ENCODE data around the gene RALGAPA2. TPM values are rescaled to one million over a fixed set of nuclear protein-coding genes. Genes with fewer than 3 reads are reported as not detected.

RALGAPA2 gene
- total and polyA plus RNA-seq, 5 donors from 2014 or later = 4.7 to 28.8 (median 6.2) TPM

DNA sequence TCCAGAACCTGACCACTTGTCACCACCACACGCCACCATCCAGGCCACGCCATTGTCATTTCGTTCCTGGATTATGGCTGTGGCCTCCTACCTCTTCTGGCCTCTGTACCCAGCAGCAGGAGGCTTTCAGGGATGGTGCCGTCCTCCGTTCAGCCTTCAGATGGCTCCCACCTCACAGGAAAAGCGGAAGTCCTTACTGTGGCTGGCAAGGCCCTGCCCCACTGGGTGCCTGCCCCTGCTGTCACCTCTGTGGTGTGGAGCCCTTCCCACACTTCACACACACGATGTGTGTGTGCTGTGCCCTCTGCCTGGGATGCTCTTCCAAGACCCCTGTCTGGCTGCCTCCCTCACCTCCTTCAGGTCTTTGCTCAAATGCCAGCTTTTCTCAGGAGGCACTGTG is 275.1 kb downstream of the RALGAPA2 start:
- no peak overlapping the region for H3K27ac Mint-ChIP-seq
- peaks cover 0 to 5% (median under 1%) of the 10 kb centered on the region in 4 donors for H3K4me1 Mint-ChIP-seq
- H3K27me3 Mint-ChIP-seq = no peaks in the 10 kb centered on the region
- no peak overlapping the region for H3K27ac ChIP-seq (ENCODE audit: insufficient read depth, low read length, poor library complexity, severe bottlenecking)
- H3K9me3 Mint-ChIP-seq = no peaks in the 10 kb centered on the region
- no peak for ATAC-seq (ENCODE audit: low read depth in 2 of 2)
- peaks cover 56% of the 10 kb centered on the region for H3K36me3 Mint-ChIP-seq
- H3K4me1 ChIP-seq (ENCODE audit: control insufficient read depth, insufficient read depth, low read length, poor library complexity, severe bottlenecking) = no peaks in the 10 kb centered on the region
- H3K4me3 Mint-ChIP-seq = no peak overlapping the region
- H3K27me3 ChIP-seq (ENCODE audit: control insufficient read depth, insufficient read depth, low read length) = no peaks in the 10 kb centered on the region
- no peak overlapping the region for H3K4me3 ChIP-seq (ENCODE audit: low read depth, low read length)
- H3K36me3 ChIP-seq (ENCODE audit: control insufficient read depth, insufficient read depth, low read length) = no peaks in the 10 kb centered on the region
- H3K9me3 ChIP-seq (ENCODE audit: control insufficient read depth in 2 of 2, low read length in 2 of 2) = no peaks in the 10 kb centered on the region
- no peak for DNase-seq

DNA sequence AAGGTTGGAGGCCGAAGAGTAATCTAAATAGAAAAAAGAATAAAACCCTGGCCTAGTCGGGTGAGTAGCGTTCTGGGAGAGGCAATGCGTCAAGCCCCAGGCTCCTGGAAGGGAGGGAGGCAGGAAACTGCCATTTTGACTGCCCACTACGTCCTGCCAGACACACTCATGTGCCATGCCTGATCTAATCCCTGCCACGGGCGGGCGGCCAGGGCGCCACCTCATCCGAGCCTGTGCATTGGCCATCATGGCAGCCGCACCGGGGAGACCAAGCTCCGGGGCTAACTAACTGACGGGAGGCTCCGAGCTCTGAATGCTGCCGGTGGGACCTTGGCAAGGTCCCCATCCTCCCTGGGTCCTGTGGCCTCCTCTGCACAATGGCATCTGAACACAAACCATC is 275.8 kb downstream of the RALGAPA2 start:
- Histone ChIP-seq H3K4me1 (ENCODE audit: control insufficient read depth, insufficient read depth, low read length, poor library complexity, severe bottlenecking) (no peaks in the 10 kb centered on the region), H3K36me3 (ENCODE audit: control insufficient read depth, insufficient read depth, low read length) (no peaks in the 10 kb centered on the region), H3K9me3 (ENCODE audit: control insufficient read depth in 2 of 2, low read length in 2 of 2) (no peaks in the 10 kb centered on the region), H3K27me3 (ENCODE audit: control insufficient read depth, insufficient read depth, low read length) (no peaks in the 10 kb centered on the region), H3K27ac (ENCODE audit: insufficient read depth, low read length, poor library complexity, severe bottlenecking) (no peak overlapping the region), H3K4me3 (ENCODE audit: low read depth, low read length) (no peak overlapping the region)
- Mint-ChIP-seq H3K27ac (no peak overlapping the region), H3K4me1 (peaks cover 0 to 5% (median 0%) of the 10 kb centered on the region in 4 donors), H3K4me3 (no peak overlapping the region), H3K36me3 (peaks cover 58% of the 10 kb centered on the region), H3K27me3 (no peaks in the 10 kb centered on the region), H3K9me3 (no peaks in the 10 kb centered on the region)
- ATAC-seq (ENCODE audit: low read depth in 2 of 2) = no peak
- DNase-seq = no peak

DNA sequence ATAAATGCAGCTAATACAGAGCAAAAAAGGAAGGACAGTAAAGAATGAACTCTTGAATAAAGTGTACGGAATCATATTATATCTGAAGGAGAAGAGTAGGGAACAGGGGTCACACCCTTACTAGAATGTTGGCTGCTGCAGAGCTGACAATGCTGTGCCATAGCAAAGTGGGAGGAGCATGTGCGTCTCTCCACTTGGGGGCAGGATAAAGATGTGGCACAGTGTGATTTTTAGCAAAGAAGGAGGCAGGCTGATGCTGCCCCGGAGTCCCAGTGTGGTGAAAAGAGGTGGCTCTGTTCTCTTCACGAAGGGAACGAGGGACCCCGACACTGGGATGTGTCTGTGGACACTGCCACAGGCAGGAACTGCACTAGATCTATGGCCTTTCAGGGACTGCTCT is 277.0 kb downstream of the RALGAPA2 start:
- no peaks in the 10 kb centered on the region for H3K9me3 Mint-ChIP-seq
- H3K4me1 ChIP-seq (ENCODE audit: control insufficient read depth, insufficient read depth, low read length, poor library complexity, severe bottlenecking) = no peaks in the 10 kb centered on the region
- no peak for DNase-seq
- no peak overlapping the region for H3K27ac ChIP-seq (ENCODE audit: insufficient read depth, low read length, poor library complexity, severe bottlenecking)
- no peak for ATAC-seq (ENCODE audit: low read depth in 2 of 2)
- no peak overlapping the region for H3K4me3 ChIP-seq (ENCODE audit: low read depth, low read length)
- H3K4me3 Mint-ChIP-seq = no peak overlapping the region
- H3K4me1 Mint-ChIP-seq = peaks cover 0 to 5% (median 0%) of the 10 kb centered on the region in 4 donors
- no peaks in the 10 kb centered on the region for H3K27me3 Mint-ChIP-seq
- no peaks in the 10 kb centered on the region for H3K36me3 ChIP-seq (ENCODE audit: control insufficient read depth, insufficient read depth, low read length)
- peaks cover 45% of the 10 kb centered on the region for H3K36me3 Mint-ChIP-seq
- no peaks in the 10 kb centered on the region for H3K27me3 ChIP-seq (ENCODE audit: control insufficient read depth, insufficient read depth, low read length)
- H3K9me3 ChIP-seq (ENCODE audit: control insufficient read depth in 2 of 2, low read length in 2 of 2) = no peaks in the 10 kb centered on the region
- peak overlapping the region in 1 of 3 donors; percentile 83 for H3K27ac Mint-ChIP-seq

DNA sequence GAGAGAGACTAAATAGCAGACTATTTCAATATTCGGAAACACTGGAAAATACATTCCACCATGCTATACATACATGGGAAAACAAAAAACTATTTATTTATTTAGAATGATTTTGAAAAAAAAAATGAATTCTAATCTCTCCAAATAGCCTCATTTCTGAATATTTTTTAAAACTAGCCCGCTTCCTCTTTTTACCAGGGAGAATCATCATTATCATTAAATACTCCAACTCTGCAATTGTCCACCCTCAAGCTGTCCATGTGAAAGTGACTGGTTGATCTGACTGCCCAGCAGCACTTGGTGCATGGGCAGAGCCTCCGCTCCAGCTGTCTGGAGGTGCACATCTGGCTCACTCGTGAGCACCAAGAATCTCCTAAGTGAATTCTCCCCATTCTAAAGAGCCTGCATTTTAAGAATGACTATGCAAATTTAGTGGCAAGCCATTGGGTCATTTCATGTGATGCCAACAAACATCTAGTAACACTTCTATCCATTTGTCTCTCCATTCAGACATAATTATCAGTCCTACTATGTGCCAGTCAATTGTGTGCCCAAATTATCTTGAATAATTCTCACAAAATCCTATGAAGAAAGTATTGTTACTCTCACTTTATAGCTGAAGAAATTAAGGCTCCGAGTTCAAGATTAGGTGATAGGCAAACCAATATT is 279.7 kb downstream of the RALGAPA2 start:
- DNase-seq (no peak), ATAC-seq (ENCODE audit: low read depth in 2 of 2) (no peak)
- no peak overlapping the region for H3K4me3 Mint-ChIP-seq
- Histone ChIP-seq H3K4me3 (ENCODE audit: low read depth, low read length) (no peak overlapping the region), H3K36me3 (ENCODE audit: control insufficient read depth, insufficient read depth, low read length) (no peaks in the 10 kb centered on the region), H3K27me3 (ENCODE audit: control insufficient read depth, insufficient read depth, low read length) (no peaks in the 10 kb centered on the region), H3K27ac (ENCODE audit: insufficient read depth, low read length, poor library complexity, severe bottlenecking) (no peak overlapping the region), H3K4me1 (ENCODE audit: control insufficient read depth, insufficient read depth, low read length, poor library complexity, severe bottlenecking) (no peaks in the 10 kb centered on the region), H3K9me3 (ENCODE audit: control insufficient read depth in 2 of 2, low read length in 2 of 2) (no peaks in the 10 kb centered on the region)
- H3K27me3 Mint-ChIP-seq = no peaks in the 10 kb centered on the region
- peaks cover 44% of the 10 kb centered on the region for H3K36me3 Mint-ChIP-seq
- H3K27ac Mint-ChIP-seq = no peak overlapping the region
- H3K4me1 Mint-ChIP-seq = peaks cover 0 to 5% (median 0%) of the 10 kb centered on the region in 4 donors
- no peaks in the 10 kb centered on the region for H3K9me3 Mint-ChIP-seq

DNA sequence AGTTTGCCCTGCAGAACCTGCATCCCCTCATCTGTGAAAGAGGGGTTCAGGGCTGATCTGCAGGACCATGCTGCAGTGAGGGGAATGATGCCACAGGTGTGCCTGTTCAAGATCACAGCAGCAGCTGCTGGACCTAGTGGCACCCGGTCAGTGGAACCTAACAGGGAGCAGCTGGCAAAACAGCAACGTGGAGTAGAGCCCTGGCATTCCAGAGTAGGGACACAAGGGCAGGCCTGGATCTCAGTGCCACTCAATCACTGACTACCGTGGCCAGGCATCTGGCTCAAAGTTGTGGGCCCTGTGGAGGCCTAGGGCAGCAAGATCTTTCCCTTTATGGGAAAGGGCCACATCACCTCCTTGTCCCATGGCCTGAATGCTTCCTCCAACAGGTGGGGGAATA is 282.4 kb downstream of the RALGAPA2 start:
- Mint-ChIP-seq H3K4me3 (no peak overlapping the region), H3K4me1 (peaks cover 0 to 4% (median 1%) of the 10 kb centered on the region in 4 donors), H3K27ac (no peak overlapping the region), H3K36me3 (peaks cover 32% of the 10 kb centered on the region), H3K9me3 (no peaks in the 10 kb centered on the region), H3K27me3 (no peaks in the 10 kb centered on the region)
- Histone ChIP-seq H3K27ac (ENCODE audit: insufficient read depth, low read length, poor library complexity, severe bottlenecking) (no peak overlapping the region), H3K36me3 (ENCODE audit: control insufficient read depth, insufficient read depth, low read length) (no peaks in the 10 kb centered on the region), H3K4me1 (ENCODE audit: control insufficient read depth, insufficient read depth, low read length, poor library complexity, severe bottlenecking) (no peaks in the 10 kb centered on the region), H3K4me3 (ENCODE audit: low read depth, low read length) (no peak overlapping the region), H3K9me3 (ENCODE audit: control insufficient read depth in 2 of 2, low read length in 2 of 2) (no peaks in the 10 kb centered on the region), H3K27me3 (ENCODE audit: control insufficient read depth, insufficient read depth, low read length) (no peaks in the 10 kb centered on the region)
- no peak for DNase-seq
- ATAC-seq (ENCODE audit: low read depth in 2 of 2) = no peak

DNA sequence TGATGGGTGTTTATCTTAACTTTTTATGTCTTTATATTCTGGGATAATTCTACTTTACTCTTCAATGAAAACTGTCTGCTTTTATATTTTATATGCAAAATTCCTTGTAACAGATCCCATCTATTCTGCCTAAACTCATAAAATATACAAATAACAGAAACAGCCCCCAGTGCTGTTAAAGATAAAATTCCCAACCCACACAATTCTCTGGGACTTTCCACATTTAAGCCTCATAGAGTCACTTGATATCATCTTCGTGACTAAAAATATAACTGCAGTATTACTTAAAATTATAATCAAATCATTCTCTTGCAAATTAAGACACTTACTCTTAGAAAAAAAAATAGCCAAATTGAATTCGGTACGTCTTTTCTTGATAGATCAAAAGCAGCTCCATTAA is 284.4 kb downstream of the RALGAPA2 start:
- DNase-seq (no peak), ATAC-seq (ENCODE audit: low read depth in 2 of 2) (no peak)
- no peak overlapping the region for H3K27ac Mint-ChIP-seq
- H3K4me1 Mint-ChIP-seq = peaks cover 0 to 4% (median 1%) of the 10 kb centered on the region in 4 donors
- peaks cover 29% of the 10 kb centered on the region for H3K36me3 Mint-ChIP-seq
- H3K9me3 ChIP-seq (ENCODE audit: control insufficient read depth in 2 of 2, low read length in 2 of 2) = no peaks in the 10 kb centered on the region
- H3K4me3 Mint-ChIP-seq = no peak overlapping the region
- H3K27me3 Mint-ChIP-seq = no peaks in the 10 kb centered on the region
- no peaks in the 10 kb centered on the region for H3K9me3 Mint-ChIP-seq
- no peak overlapping the region for H3K27ac ChIP-seq (ENCODE audit: insufficient read depth, low read length, poor library complexity, severe bottlenecking)
- H3K27me3 ChIP-seq (ENCODE audit: control insufficient read depth, insufficient read depth, low read length) = no peaks in the 10 kb centered on the region
- H3K4me3 ChIP-seq (ENCODE audit: low read depth, low read length) = no peak overlapping the region
- no peaks in the 10 kb centered on the region for H3K36me3 ChIP-seq (ENCODE audit: control insufficient read depth, insufficient read depth, low read length)
- H3K4me1 ChIP-seq (ENCODE audit: control insufficient read depth, insufficient read depth, low read length, poor library complexity, severe bottlenecking) = no peaks in the 10 kb centered on the region

DNA sequence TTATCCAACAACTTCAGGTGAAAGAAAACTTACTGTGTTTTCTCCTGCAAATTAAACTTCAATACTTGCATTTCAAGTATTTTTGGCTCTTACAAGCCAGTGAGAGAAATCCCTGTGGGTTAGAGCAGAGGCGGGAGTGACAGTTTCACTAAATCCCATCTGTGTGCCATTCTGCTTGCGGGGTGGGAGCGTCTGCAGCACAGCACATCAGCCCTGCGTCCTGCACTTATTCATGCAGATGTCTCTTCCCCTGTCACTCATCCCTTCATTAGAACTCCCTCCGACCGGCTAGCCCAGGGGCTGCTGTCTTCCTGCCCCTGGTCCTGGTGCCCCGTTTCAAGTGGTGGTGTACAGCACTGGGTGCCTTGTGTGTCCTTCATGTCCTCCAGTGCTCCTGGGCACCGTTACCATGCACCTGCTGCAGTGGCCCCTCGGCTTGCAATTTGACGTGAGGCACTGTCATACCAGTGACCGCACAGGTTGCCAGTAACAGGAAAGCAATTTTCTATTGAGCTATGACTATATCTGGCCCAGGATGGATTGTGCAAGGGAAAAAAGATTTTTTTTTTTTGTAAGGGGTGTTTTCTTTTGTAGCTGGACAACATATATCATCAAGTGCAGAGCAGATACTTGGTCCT is 285.1 kb downstream of the RALGAPA2 start:
- peak overlapping the region in 1 of 3 donors; percentile 25 for H3K27ac Mint-ChIP-seq
- Histone ChIP-seq H3K36me3 (ENCODE audit: control insufficient read depth, insufficient read depth, low read length) (no peaks in the 10 kb centered on the region), H3K27ac (ENCODE audit: insufficient read depth, low read length, poor library complexity, severe bottlenecking) (no peak overlapping the region), H3K4me1 (ENCODE audit: control insufficient read depth, insufficient read depth, low read length, poor library complexity, severe bottlenecking) (no peaks in the 10 kb centered on the region), H3K9me3 (ENCODE audit: control insufficient read depth in 2 of 2, low read length in 2 of 2) (no peaks in the 10 kb centered on the region), H3K27me3 (ENCODE audit: control insufficient read depth, insufficient read depth, low read length) (no peaks in the 10 kb centered on the region), H3K4me3 (ENCODE audit: low read depth, low read length) (no peak overlapping the region)
- peaks cover 0 to 4% (median 1%) of the 10 kb centered on the region in 4 donors for H3K4me1 Mint-ChIP-seq
- H3K36me3 Mint-ChIP-seq = peaks cover 32% of the 10 kb centered on the region
- no peak overlapping the region for H3K4me3 Mint-ChIP-seq
- no peaks in the 10 kb centered on the region for H3K27me3 Mint-ChIP-seq
- DNase-seq (no peak), ATAC-seq (ENCODE audit: low read depth in 2 of 2) (no peak)
- H3K9me3 Mint-ChIP-seq = no peaks in the 10 kb centered on the region

DNA sequence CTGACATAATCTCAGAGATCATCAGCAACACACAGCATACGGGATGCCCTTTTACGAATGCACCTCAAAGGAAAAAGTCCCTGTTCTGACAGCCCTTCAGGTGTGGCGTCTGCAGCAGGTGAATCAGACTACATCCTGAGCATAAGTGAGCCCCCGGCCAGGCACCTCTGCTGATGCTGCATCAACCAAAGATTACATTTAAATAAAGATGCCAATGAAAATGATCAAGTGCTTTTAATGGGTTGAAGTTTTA is 285.9 kb downstream of the RALGAPA2 start:
- peaks cover 29% of the 10 kb centered on the region for H3K36me3 Mint-ChIP-seq
- no peak overlapping the region for H3K4me3 ChIP-seq (ENCODE audit: low read depth, low read length)
- H3K27ac Mint-ChIP-seq = peak overlapping the region in 2 of 3 donors; percentile 4 to 24
- no peak for ATAC-seq (ENCODE audit: low read depth in 2 of 2)
- no peak overlapping the region for H3K4me3 Mint-ChIP-seq
- no peaks in the 10 kb centered on the region for H3K9me3 Mint-ChIP-seq
- H3K4me1 Mint-ChIP-seq = peaks cover 0 to 4% (median 1%) of the 10 kb centered on the region in 4 donors
- H3K27me3 Mint-ChIP-seq = no peaks in the 10 kb centered on the region
- no peaks in the 10 kb centered on the region for H3K9me3 ChIP-seq (ENCODE audit: control insufficient read depth in 2 of 2, low read length in 2 of 2)
- H3K27ac ChIP-seq (ENCODE audit: insufficient read depth, low read length, poor library complexity, severe bottlenecking) = no peak overlapping the region
- no peaks in the 10 kb centered on the region for H3K27me3 ChIP-seq (ENCODE audit: control insufficient read depth, insufficient read depth, low read length)
- DNase-seq = no peak
- H3K4me1 ChIP-seq (ENCODE audit: control insufficient read depth, insufficient read depth, low read length, poor library complexity, severe bottlenecking) = no peaks in the 10 kb centered on the region
- H3K36me3 ChIP-seq (ENCODE audit: control insufficient read depth, insufficient read depth, low read length) = no peaks in the 10 kb centered on the region

All from CD4-positive, CD25-positive, alpha-beta regulatory T cell (primary cell).